ENCODE measurements around the gene SIGLEC14. TPM values are rescaled to one million over a fixed set of nuclear protein-coding genes. Genes with fewer than 3 reads are reported as not detected.
"Not testable (repeated sequence)": the region's sequence is repeated elsewhere in the genome, so short reads cannot be mapped to it uniquely, and the experiment has no call there.

Gene SIGLEC14
- total RNA-seq, 2 experiments from 2014 or later: 0.91 TPM; not detected in 1

GRCh38 chr19:51688671-51689571, 42.3 kb upstream of the SIGLEC14 start:
- H3K27ac Mint-ChIP-seq: peak overlapping the region; percentile 36
- CTCF ChIA-PET: no interaction called here
- DNase-seq (no peak), ATAC-seq (peak; percentile 46)
- peaks cover 3% of the 10 kb centered on the region for H3K4me1 Mint-ChIP-seq
- H3K36me3 Mint-ChIP-seq: peaks cover 3% of the 10 kb centered on the region
- H3K9me3 Mint-ChIP-seq (ENCODE audit: low read depth): peaks cover 7% of the 10 kb centered on the region
- H3K27me3 Mint-ChIP-seq: peaks cover 19% of the 10 kb centered on the region
- peak overlapping the region; percentile 68 for H3K4me3 Mint-ChIP-seq

DNA sequence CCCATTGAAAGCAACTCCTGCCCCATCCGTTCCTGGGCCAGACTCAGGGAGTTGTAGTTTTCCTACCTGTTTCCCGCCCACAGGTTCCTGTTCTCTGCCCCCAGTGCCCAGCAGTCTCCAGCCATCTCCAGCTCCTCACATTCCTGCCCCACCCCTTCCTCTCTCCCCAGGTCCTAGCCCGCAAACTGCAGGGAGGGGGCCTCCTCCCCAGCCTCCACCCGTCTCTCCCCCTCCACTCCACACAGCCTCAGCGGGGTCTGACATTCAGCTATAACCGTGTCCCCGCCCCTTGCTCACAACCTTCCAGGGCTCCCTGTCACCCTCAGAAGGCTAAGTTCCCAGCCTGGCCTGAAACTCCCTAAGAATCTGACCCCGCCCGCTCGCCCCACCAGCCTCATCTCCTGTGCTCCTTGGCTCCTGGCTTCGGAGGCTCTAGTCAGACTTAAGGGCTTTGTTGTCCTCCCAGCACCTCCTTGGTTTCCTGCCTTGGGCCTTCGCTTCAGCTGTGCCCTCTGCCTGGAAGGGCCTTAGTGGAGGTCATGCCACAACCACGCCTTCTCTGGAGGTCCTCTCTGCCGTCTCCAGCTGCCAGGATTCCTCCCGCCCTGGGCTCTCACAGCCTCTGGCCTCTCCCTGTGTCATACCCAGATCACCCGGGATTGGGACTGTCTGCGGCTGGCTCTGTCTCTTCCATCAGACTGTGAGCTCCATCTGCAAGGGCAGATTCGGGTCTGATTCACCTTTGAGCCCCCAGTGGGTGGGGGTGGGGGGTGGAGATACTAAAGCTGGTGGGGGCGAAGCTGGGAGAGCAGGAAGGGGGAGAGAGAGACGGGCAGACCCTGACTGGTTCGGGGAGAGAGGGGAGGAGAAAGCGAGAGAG, 41.4 kb upstream of the SIGLEC14 start:
- Mint-ChIP-seq H3K4me3 (peak overlapping the region; percentile 68), H3K27me3 (peaks cover 19% of the 10 kb centered on the region), H3K36me3 (peaks cover 3% of the 10 kb centered on the region), H3K27ac (no peak overlapping the region), H3K4me1 (peaks cover 3% of the 10 kb centered on the region), H3K9me3 (ENCODE audit: low read depth) (peaks cover 7% of the 10 kb centered on the region)
- DNase-seq (no peak), ATAC-seq (no peak)
- CTCF ChIA-PET: no interaction called here

DNA sequence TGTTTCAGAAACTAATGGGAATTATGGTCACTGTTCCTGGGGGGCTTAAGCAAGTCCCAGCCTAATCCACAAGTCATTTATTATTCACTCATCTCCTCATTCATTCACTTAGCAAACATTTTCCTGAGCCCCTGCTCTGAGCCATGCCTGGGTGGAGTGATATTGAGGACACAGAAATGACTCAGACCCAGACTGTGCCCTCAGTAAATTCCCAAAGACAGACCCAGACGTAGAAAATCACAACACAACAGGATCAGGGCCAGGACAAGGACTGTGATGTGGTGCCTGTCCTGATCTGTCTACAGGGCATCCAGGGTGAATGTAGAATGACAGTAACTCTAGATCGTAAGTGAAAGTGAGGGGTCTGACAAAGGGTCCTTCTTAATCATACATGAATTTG, 39.5 kb upstream of the SIGLEC14 start:
- no peak for DNase-seq
- Mint-ChIP-seq H3K27me3 (peaks cover 22% of the 10 kb centered on the region), H3K4me1 (peaks cover 3% of the 10 kb centered on the region), H3K27ac (no peak overlapping the region), H3K36me3 (peaks cover 3% of the 10 kb centered on the region), H3K4me3 (no peak overlapping the region), H3K9me3 (ENCODE audit: low read depth) (peaks cover 7% of the 10 kb centered on the region)
- no peak for ATAC-seq
- CTCF ChIA-PET: no interaction called here

- Mint-ChIP-seq H3K4me1 (peaks cover 4% of the 10 kb centered on the region), H3K4me3 (no peak overlapping the region), H3K27ac (no peak overlapping the region), H3K27me3 (peaks cover 7% of the 10 kb centered on the region), H3K9me3 (ENCODE audit: low read depth) (peaks cover 11% of the 10 kb centered on the region), H3K36me3 (peaks cover 3% of the 10 kb centered on the region)
- CTCF ChIA-PET: no interaction called here
- DNase-seq (no peak), ATAC-seq (no peak)
Measured at GRCh38 chr19:51681286-51681941, 34.8 kb upstream of the SIGLEC14 start.

DNA sequence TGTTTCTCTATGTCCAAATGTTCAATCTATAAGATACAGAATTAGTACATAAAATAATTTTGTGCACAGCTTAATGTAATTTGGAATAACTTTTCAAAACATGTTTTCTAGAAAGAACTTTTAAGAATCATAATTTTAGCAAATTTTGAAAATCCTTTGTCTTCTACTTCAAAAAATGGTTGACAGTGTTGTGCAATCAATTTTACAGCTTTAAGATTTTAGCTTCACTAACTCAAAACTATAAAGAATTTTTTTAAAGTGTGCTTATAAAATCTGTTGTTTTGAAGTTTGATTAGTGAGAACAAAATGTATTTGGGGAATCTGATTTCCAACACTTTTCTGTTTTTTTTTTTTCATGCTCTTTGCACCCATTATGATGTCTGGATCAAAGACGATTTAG, 33.8 kb upstream of the SIGLEC14 start:
- Mint-ChIP-seq H3K4me1 (peaks cover 7% of the 10 kb centered on the region), H3K9me3 (ENCODE audit: low read depth) (peaks cover 13% of the 10 kb centered on the region), H3K27ac (no peak overlapping the region), H3K36me3 (peaks cover 3% of the 10 kb centered on the region), H3K27me3 (peaks cover 7% of the 10 kb centered on the region), H3K4me3 (no peak overlapping the region)
- DNase-seq: no peak
- CTCF ChIA-PET: interaction anchor here (1.3 to 5.9 kb wide), 3 partner anchors 11 to 24 kb away, joined by 3 to 24 read pairs (median 4); no protein-coding TSS in a partner anchor
- ATAC-seq: no peak

DNA sequence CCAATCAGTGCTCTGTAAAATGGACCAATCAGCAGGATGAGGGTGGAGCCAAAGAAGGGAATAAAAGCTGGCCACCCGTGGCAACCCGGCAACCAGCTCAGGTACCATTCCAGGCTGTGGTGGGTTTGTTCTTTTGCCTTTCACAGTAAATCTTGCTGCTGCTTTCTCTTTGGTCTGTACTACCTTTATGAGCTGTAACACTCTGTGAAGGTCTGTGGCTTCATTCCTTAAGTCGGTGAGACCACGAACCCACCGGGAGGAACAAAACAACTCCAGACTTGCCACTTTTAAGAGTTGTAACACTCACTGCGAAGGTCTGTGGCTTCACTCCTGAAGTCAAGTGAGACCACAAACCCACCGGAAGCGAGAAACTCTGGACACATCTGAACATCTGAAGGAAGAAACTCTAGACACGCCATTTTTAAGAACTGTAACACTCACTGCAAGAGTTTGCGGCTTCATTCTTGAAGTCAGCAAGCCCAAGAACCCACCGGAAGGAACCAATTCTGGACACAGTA, 30.0 kb upstream of the SIGLEC14 start:
- no peaks in the 10 kb centered on the region for H3K36me3 Mint-ChIP-seq
- DNase-seq (no peak), ATAC-seq (peak; percentile 16)
- peaks cover 6% of the 10 kb centered on the region for H3K9me3 Mint-ChIP-seq (ENCODE audit: low read depth)
- peak overlapping the region; percentile 6 for H3K27ac Mint-ChIP-seq
- H3K4me1 Mint-ChIP-seq: peaks cover 7% of the 10 kb centered on the region
- H3K27me3 Mint-ChIP-seq: peaks cover 10% of the 10 kb centered on the region
- no peak overlapping the region for H3K4me3 Mint-ChIP-seq
- CTCF ChIA-PET: interaction anchor here (0.9 to 5.9 kb wide), 3 partner anchors 15 to 27 kb away, joined by 3 to 24 read pairs (median 5); no protein-coding TSS in a partner anchor

- H3K4me3 Mint-ChIP-seq; H3K36me3 Mint-ChIP-seq; H3K27me3 Mint-ChIP-seq; H3K4me1 Mint-ChIP-seq; ATAC-seq; DNase-seq; H3K9me3 Mint-ChIP-seq (ENCODE audit: low read depth); H3K27ac Mint-ChIP-seq: not testable (repeated sequence)
- CTCF ChIA-PET: interaction anchor here (0.9 to 5.9 kb wide), 2 partner anchors 15 to 19 kb away, joined by 3 to 24 read pairs; no protein-coding TSS in a partner anchor
Measured at GRCh38 chr19:51675911-51676565, 29.4 kb upstream of the SIGLEC14 start.

GRCh38 chr19:51668216-51668615, 21.6 kb upstream of the SIGLEC14 start:
- DNase-seq: no peak
- CTCF ChIA-PET: interaction anchor here (1.1 kb wide), 1 partner anchor 15 kb away, joined by 3 read pairs; no protein-coding TSS in a partner anchor
- ATAC-seq: no peak
- H3K36me3 Mint-ChIP-seq: no peaks in the 10 kb centered on the region
- H3K4me3 Mint-ChIP-seq: no peak overlapping the region
- H3K27ac Mint-ChIP-seq: no peak overlapping the region
- H3K4me1 Mint-ChIP-seq: no peaks in the 10 kb centered on the region
- peaks cover 16% of the 10 kb centered on the region for H3K27me3 Mint-ChIP-seq
- H3K9me3 Mint-ChIP-seq (ENCODE audit: low read depth): peaks cover 2% of the 10 kb centered on the region

GRCh38 chr19:51664997-51665396, 18.4 kb upstream of the SIGLEC14 start:
- ATAC-seq (no peak), DNase-seq (no peak)
- H3K9me3 Mint-ChIP-seq (ENCODE audit: low read depth): peaks cover 2% of the 10 kb centered on the region
- H3K4me3 Mint-ChIP-seq: no peak overlapping the region
- H3K4me1 Mint-ChIP-seq: no peaks in the 10 kb centered on the region
- H3K27ac Mint-ChIP-seq: no peak overlapping the region
- CTCF ChIA-PET: interaction anchor here (0.5 kb wide), 1 partner anchor 77 kb away, joined by 3 read pairs; no protein-coding TSS in a partner anchor
- peaks cover 30% of the 10 kb centered on the region for H3K27me3 Mint-ChIP-seq
- no peaks in the 10 kb centered on the region for H3K36me3 Mint-ChIP-seq

- Mint-ChIP-seq H3K27me3 (peaks cover 35% of the 10 kb centered on the region), H3K4me3 (no peak overlapping the region), H3K4me1 (no peaks in the 10 kb centered on the region), H3K36me3 (no peaks in the 10 kb centered on the region), H3K27ac (no peak overlapping the region), H3K9me3 (ENCODE audit: low read depth) (peaks cover 2% of the 10 kb centered on the region)
- no peak for ATAC-seq
- no peak for DNase-seq
- CTCF ChIA-PET: interaction anchor here (1.1 kb wide), 1 partner anchor 149 kb away, joined by 3 read pairs; no protein-coding TSS in a partner anchor
Measured at GRCh38 chr19:51664131-51664530, 17.5 kb upstream of the SIGLEC14 start.

GRCh38 chr19:51663650-51664049, 17.0 kb upstream of the SIGLEC14 start:
- H3K36me3 Mint-ChIP-seq: no peaks in the 10 kb centered on the region
- H3K9me3 Mint-ChIP-seq (ENCODE audit: low read depth): peaks cover 2% of the 10 kb centered on the region
- H3K27ac Mint-ChIP-seq: no peak overlapping the region
- DNase-seq (no peak), ATAC-seq (no peak)
- CTCF ChIA-PET: interaction anchor here (0.8 to 1.1 kb wide), 2 partner anchors 149 to 191 kb away, joined by 3 read pairs; no protein-coding TSS in a partner anchor
- H3K4me1 Mint-ChIP-seq: no peaks in the 10 kb centered on the region
- no peak overlapping the region for H3K4me3 Mint-ChIP-seq
- H3K27me3 Mint-ChIP-seq: peaks cover 35% of the 10 kb centered on the region

- H3K4me1 Mint-ChIP-seq: peaks cover 5% of the 10 kb centered on the region
- H3K9me3 Mint-ChIP-seq (ENCODE audit: low read depth): peaks cover 2% of the 10 kb centered on the region
- peak; percentile 73 for DNase-seq
- no peak overlapping the region for H3K4me3 Mint-ChIP-seq
- CTCF ChIA-PET: interaction anchor here (0.6 to 1.5 kb wide), 13 partner anchors 9 to 323 kb away, joined by 3 to 5 read pairs (median 3); no protein-coding TSS in a partner anchor
- ATAC-seq: peak; percentile 49
- H3K36me3 Mint-ChIP-seq: no peaks in the 10 kb centered on the region
- peaks cover 38% of the 10 kb centered on the region for H3K27me3 Mint-ChIP-seq
- H3K27ac Mint-ChIP-seq: no peak overlapping the region
Measured at GRCh38 chr19:51660975-51661600, 14.5 kb upstream of the SIGLEC14 start.

Data from activated CD8-positive, alpha-beta memory T cell treated with anti-CD3 and anti-CD28 coated beads, Interleukin-2, amount 10 ng/mL, durations not matched to agents 7 days and 5 days (primary cell).